Transverse colon (tissue), 4 donors: ENCODE results near the gene GPR173.

Source experiments
- EP300 ChIP-seq: sonication (generic); formaldehyde crosslinking; IDR thresholded peaks from one replicate; pipeline ENCODE4 v1.6.1; 2017; ENCODE audit warnings: antibody characterized with exemption, low read depth
- POLR2A ChIP-seq: fragments of 450-650 bp; IDR thresholded peaks from one replicate; pipeline ENCODE4 v1.6.1; 2016; ENCODE audit warnings: antibody characterized with exemption, mild to moderate bottlenecking, moderate library complexity
- POLR2AphosphoS5 ChIP-seq, 3 donors: sonication (generic); formaldehyde crosslinking; IDR thresholded peaks; one replicate each; pipeline ENCODE4 v1.6.1; 2016; ENCODE audit warnings: antibody characterized with exemption in 3 of 3
- TF ChIP-seq, protein P1 (sequence below), 5 experiments: fragments of 200-600 bp in 3 of 5; fragments of 450-650 bp in 2 of 5; sonication (generic) in 3 of 5; IDR thresholded peaks; 1 replicate in 2 of 5; 2 replicates in 3 of 5; pipeline ENCODE4 v1.5.1; 2016 to 2017; ENCODE audit warnings: antibody characterized with exemption in 5 of 5, inconsistent platforms in 3 of 5, mild to moderate bottlenecking in 2 of 5, moderate library complexity in 1 of 5

DNA sequence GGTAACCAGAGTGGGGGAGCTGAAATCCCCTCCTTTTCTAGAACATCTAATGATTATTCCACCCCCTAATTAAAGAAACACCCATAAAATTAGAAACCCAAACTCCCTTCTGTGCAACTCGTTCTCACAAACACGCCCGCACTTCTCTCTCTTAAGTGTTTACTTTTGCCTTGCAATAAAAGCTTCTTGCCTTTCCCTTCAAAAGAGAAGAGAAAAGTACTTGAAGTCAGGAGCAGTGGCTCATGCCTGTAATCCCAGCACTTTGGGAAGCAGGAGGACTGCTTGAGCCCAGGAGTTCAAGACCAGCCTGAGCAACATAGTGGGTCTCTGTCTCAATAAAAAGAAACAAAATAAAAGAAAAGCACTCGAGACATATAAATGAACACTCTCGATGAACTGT, 3.6 kb upstream of the GPR173 start:
- TF ChIP-seq, protein P1, sequence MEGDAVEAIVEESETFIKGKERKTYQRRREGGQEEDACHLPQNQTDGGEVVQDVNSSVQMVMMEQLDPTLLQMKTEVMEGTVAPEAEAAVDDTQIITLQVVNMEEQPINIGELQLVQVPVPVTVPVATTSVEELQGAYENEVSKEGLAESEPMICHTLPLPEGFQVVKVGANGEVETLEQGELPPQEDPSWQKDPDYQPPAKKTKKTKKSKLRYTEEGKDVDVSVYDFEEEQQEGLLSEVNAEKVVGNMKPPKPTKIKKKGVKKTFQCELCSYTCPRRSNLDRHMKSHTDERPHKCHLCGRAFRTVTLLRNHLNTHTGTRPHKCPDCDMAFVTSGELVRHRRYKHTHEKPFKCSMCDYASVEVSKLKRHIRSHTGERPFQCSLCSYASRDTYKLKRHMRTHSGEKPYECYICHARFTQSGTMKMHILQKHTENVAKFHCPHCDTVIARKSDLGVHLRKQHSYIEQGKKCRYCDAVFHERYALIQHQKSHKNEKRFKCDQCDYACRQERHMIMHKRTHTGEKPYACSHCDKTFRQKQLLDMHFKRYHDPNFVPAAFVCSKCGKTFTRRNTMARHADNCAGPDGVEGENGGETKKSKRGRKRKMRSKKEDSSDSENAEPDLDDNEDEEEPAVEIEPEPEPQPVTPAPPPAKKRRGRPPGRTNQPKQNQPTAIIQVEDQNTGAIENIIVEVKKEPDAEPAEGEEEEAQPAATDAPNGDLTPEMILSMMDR (IDR thresholded peaks at IDR 0.05) = no peak
- TF ChIP-seq POLR2A (no peak), POLR2AphosphoS5 (IDR thresholded peaks at IDR 0.05) (no peak), EP300 (no peak)
